Kidney (tissue), 14 donors: ENCODE results near the gene GRB10. TPM values are rescaled to one million over a fixed set of nuclear protein-coding genes. Genes with fewer than 3 reads are reported as not detected.

Experiments used
- DNase-seq, 5 donors: peaks; one replicate each; pipeline ENCODE4 v3.0.0-alpha.2; 2013 to 2020
- FAIRE-seq: peaks from 2 replicates; lab custom pipeline; 2012; peaks lifted over from hg19 to GRCh38; lab: Jason Lieb, UNC
- H3K27ac ChIP-seq, 2 donors: one replicate each; pipeline ENCODE4 v1.7.0; 2013; ENCODE audit warnings: low read depth in 2 of 2, low read length in 2 of 2, inconsistent platforms in 1 of 2
- H3K27me3 ChIP-seq: one replicate; pipeline ENCODE4 v1.7.1; 2013; ENCODE audit warnings: low read length, inconsistent platforms; ENCODE audit not compliant: control insufficient read depth, insufficient read depth
- H3K36me3 ChIP-seq, 3 donors: one replicate each; pipeline versions ENCODE4 v1.7.0 to v1.7.1; 2013; ENCODE audit warnings: low read length in 3 of 3, control low read depth in 1 of 3, inconsistent platforms in 1 of 3; ENCODE audit not compliant: insufficient read depth in 3 of 3, control insufficient read depth in 2 of 3
- H3K4me1 ChIP-seq, 3 donors: one replicate each; pipeline versions ENCODE4 v1.7.0 to v1.7.1; 2013; ENCODE audit warnings: low read length in 3 of 3, inconsistent platforms in 1 of 3, low read depth in 1 of 3; ENCODE audit not compliant: control insufficient read depth in 2 of 3, insufficient read depth in 2 of 3
- H3K4me3 ChIP-seq, 3 donors: one replicate each; pipeline versions ENCODE4 v1.7.0 to v1.8.1; 2013; ENCODE audit warnings: low read length in 3 of 3, control low read depth in 1 of 3, inconsistent platforms in 1 of 3
- H3K9ac ChIP-seq, 3 donors: one replicate each; pipeline versions ENCODE4 v1.7.0 to v1.7.1; 2013; ENCODE audit warnings: low read length in 3 of 3, control low read depth in 1 of 3, inconsistent platforms in 1 of 3
- H3K9me3 ChIP-seq, 3 donors: one replicate each; pipeline versions ENCODE4 v1.7.0 to v1.7.1; 2013; ENCODE audit warnings: low read length in 3 of 3, control low read depth in 1 of 3, inconsistent platforms in 1 of 3; ENCODE audit not compliant: control insufficient read depth in 2 of 3, insufficient read depth in 1 of 3
- CTCF ChIP-seq: IDR thresholded peaks from 3 replicates; pipeline ENCODE4 v1.5.1; 2012; ENCODE audit warnings: mild to moderate bottlenecking, moderate library complexity, borderline replicate concordance; ENCODE audit not compliant: insufficient read depth; ENCODE audit errors: extremely low read depth
- intact Hi-C: fragments of 100-400 bp; cut with DNase I; formaldehyde crosslinking; loops from one replicate; pipeline ENCODE4 v1.11.1; 2022
- polyA plus RNA-seq: library from polyadenylated mRNA; stranded (reverse); fragments of 350-450 nt; fragmentation: Illumina TruSeq; extraction: RNeasy Lipid Tissue Mini Kit (QIAGEN cat#74804); gene quantifications from one replicate; pipeline ENCODE4 v1.2.3, GENCODE V29; 2014; ENCODE audit warnings: low read depth, low replicate concordance; ENCODE audit not compliant: insufficient read depth
- total RNA-seq: library from RNA; stranded (reverse); fragmentation: NEBNext Ultra II Directional; extraction: Animal tissue kit (Norgen Biotek cat#: 25700); gene quantifications from one replicate; pipeline ENCODE4 v1.2.1, GENCODE V29; 2021
- donor health status: control.
- donor health status: control.
- donor health status: control.
- donor health status: control.
- donor health status: control.
- donor health status: DM: yes; HTN: yes; CAD: no.
- donor health status: Normal renal cell carcinoma (clear cell type).

Gene GRB10
- total and polyA plus RNA-seq, 2 donors from 2014 or later: 32.3 to 57.8 TPM

GRCh38 chr7:50783801-50784507 lies 1.3 kb upstream of the GRB10 start:
- no peak overlapping the region for H3K27ac ChIP-seq
- no peak for TF ChIP-seq CTCF
- intact Hi-C loops: no loop called here
- H3K4me3 ChIP-seq: peak overlapping the region in 1 of 3 donors; percentile 18
- peaks cover 0 to 27% (median 22%) of the 10 kb centered on the region in 3 donors for H3K4me1 ChIP-seq
- no peak for FAIRE-seq
- H3K9ac ChIP-seq: no peak overlapping the region
- no peak for DNase-seq
- H3K27me3 ChIP-seq: no peaks in the 10 kb centered on the region
- no peaks in the 10 kb centered on the region for H3K36me3 ChIP-seq
- H3K9me3 ChIP-seq: peaks cover 0 to 5% (median 0%) of the 10 kb centered on the region in 3 donors

GRCh38 chr7:50783303-50783702 lies 607 bp upstream of the GRB10 start:
- Histone ChIP-seq H3K27ac (no peak overlapping the region), H3K4me1 (peaks cover 0 to 27% (median 25%) of the 10 kb centered on the region in 3 donors), H3K9me3 (no peaks in the 10 kb centered on the region), H3K27me3 (no peaks in the 10 kb centered on the region), H3K4me3 (peak overlapping the region in 1 of 3 donors; percentile 48), H3K36me3 (no peaks in the 10 kb centered on the region), H3K9ac (no peak overlapping the region)
- TF ChIP-seq CTCF: no peak
- intact Hi-C loops: no loop called here
- FAIRE-seq (no peak), DNase-seq (no peak)

GRCh38 chr7:50781381-50782293 lies 1.1 kb downstream of the GRB10 start:
- Histone ChIP-seq H3K4me3 (peak overlapping the region; percentile 9 to 54 (median 22)), H3K27me3 (no peaks in the 10 kb centered on the region), H3K36me3 (no peaks in the 10 kb centered on the region), H3K9ac (no peak overlapping the region), H3K4me1 (peaks cover 0 to 26% (median 25%) of the 10 kb centered on the region in 3 donors), H3K27ac (no peak overlapping the region), H3K9me3 (no peaks in the 10 kb centered on the region)
- intact Hi-C loops: no loop called here
- TF ChIP-seq CTCF: no peak
- DNase-seq (peak in 1 of 5 donors; percentile 25), FAIRE-seq (no peak)
